GM20000 (cell line): ENCODE results near the gene SLC16A12.
A peak's percentile ranks its signal among the peaks of the same experiment; 100 is the strongest.

Source experiments
- DNase-seq: peaks from one replicate; pipeline ENCODE4 v3.0.0; 2012; ENCODE audit warnings: low spot score
- CTCF ChIP-seq: IDR thresholded peaks from 2 replicates; pipeline ENCODE4 v1.5.1; 2012; ENCODE audit warnings: mild to moderate bottlenecking, control low read depth; ENCODE audit errors: extremely low read depth, missing control alignments

The SLC16A12 gene

GRCh38 chr10:89390476-89391225, 144.7 kb downstream of the SLC16A12 start:
- no peak for DNase-seq
- no peak for TF ChIP-seq CTCF

DNA sequence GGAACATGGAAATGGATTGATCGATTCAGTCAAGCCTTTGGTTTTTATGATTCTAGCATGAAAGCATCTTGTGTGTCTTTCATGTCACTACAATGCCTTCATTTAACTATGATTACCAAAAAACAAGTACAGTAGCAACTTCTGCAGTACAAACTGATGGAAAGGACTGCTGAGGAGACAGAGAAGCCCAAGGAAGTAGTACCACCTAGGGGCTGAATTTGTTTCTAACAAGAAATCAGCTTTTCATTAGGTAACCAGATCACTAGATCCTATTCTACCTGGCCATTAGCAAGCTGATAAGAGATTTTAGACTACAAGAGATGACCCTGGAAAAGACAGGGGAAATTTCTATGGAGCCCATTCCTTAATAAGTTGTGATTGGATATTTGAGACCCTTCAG, 146.1 kb downstream of the SLC16A12 start:
- no peak for TF ChIP-seq CTCF
- DNase-seq: peak; percentile 11

- TF ChIP-seq CTCF: no peak
- no peak for DNase-seq
Measured at GRCh38 chr10:89388806-89389205, 146.6 kb downstream of the SLC16A12 start.

GRCh38 chr10:89384474-89385340, 150.7 kb downstream of the SLC16A12 start:
- no peak for TF ChIP-seq CTCF
- DNase-seq: no peak

GRCh38 chr10:89382757-89383156, 152.6 kb downstream of the SLC16A12 start:
- TF ChIP-seq CTCF: no peak
- DNase-seq: no peak
